Suprapubic skin (tissue), 4 donors: ENCODE measurements around the gene LY6G6D.

Experiments used
- EP300 ChIP-seq: sonication (generic); formaldehyde crosslinking; IDR thresholded peaks from one replicate; pipeline ENCODE4 v1.6.1; 2017; ENCODE audit warnings: antibody characterized with exemption
- POLR2A ChIP-seq, 2 donors: fragments of 450-650 bp; IDR thresholded peaks; one replicate each; pipeline ENCODE4 v1.6.1; 2017; ENCODE audit warnings: antibody characterized with exemption in 2 of 2, mild to moderate bottlenecking in 2 of 2, moderate library complexity in 2 of 2
- POLR2AphosphoS5 ChIP-seq, 3 donors: sonication (generic); formaldehyde crosslinking; IDR thresholded peaks; one replicate each; pipeline ENCODE4 v1.6.1; 2017; ENCODE audit warnings: antibody characterized with exemption in 3 of 3
- TF ChIP-seq, protein P1 (sequence below), 2 donors: fragments of 200-600 bp in 1 of 2; fragments of 450-650 bp in 1 of 2; sonication (generic) in 1 of 2; IDR thresholded peaks; one replicate each; pipeline ENCODE4 v1.5.1; 2016 to 2019; ENCODE audit warnings: antibody characterized with exemption in 2 of 2, mild to moderate bottlenecking in 1 of 2, moderate library complexity in 1 of 2

DNA sequence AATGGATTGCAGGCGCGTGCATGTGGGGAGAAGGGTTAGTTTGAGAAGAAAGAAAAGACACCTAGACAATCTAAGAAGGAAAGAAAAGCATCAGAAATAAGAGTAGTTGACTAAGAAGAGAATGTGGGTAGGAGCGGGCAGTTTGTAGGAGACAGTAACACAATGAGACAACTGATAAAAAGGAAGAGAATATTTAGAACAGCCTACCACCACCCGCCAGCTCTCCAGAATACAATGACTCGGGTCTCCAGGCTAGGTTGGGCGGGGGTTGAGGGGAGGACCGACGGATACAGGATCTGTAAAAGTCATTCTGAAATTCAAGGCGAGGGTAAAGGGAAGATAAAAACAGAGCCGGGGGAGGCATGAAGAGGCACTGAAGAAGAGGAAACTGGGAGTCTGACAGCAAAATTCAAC, 12.7 kb upstream of the LY6G6D start:
- TF ChIP-seq, protein P1, sequence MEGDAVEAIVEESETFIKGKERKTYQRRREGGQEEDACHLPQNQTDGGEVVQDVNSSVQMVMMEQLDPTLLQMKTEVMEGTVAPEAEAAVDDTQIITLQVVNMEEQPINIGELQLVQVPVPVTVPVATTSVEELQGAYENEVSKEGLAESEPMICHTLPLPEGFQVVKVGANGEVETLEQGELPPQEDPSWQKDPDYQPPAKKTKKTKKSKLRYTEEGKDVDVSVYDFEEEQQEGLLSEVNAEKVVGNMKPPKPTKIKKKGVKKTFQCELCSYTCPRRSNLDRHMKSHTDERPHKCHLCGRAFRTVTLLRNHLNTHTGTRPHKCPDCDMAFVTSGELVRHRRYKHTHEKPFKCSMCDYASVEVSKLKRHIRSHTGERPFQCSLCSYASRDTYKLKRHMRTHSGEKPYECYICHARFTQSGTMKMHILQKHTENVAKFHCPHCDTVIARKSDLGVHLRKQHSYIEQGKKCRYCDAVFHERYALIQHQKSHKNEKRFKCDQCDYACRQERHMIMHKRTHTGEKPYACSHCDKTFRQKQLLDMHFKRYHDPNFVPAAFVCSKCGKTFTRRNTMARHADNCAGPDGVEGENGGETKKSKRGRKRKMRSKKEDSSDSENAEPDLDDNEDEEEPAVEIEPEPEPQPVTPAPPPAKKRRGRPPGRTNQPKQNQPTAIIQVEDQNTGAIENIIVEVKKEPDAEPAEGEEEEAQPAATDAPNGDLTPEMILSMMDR (IDR thresholded peaks at IDR 0.05): no peak
- TF ChIP-seq POLR2A (IDR thresholded peaks at IDR 0.05) (no peak), EP300 (no peak), POLR2AphosphoS5 (IDR thresholded peaks at IDR 0.05) (no peak)
